Measurements from ENCODE around the gene SLC35E1. TPM values are rescaled to one million over a fixed set of nuclear protein-coding genes. Genes with fewer than 3 reads are reported as not detected.

The SLC35E1 gene
- total RNA-seq, result 10 to 100 TPM; 39.5 to 58.2 TPM

GRCh38 chr19:16572332-16573211 is at the start of gene SLC35E1:
TSS of gene SLC35E1 (minus strand) at chr19:16572415. CDS start at chr19:16572364, 51 bp downstream.
- H3K27ac Mint-ChIP-seq, result peak within 1 kb of the TSS; percentile 94 to 97
- DNase-seq (ENCODE audit: low spot score in 2 of 2), result peak; percentile 87 to 97
- H3K9me3 Mint-ChIP-seq, result no peaks in the 10 kb centered on the region
- peak; percentile 96 to 97 for ATAC-seq
- peaks cover 27 to 33% of the 10 kb centered on the region in 2 donors for H3K36me3 Mint-ChIP-seq

- H3K27ac Mint-ChIP-seq, result peak overlapping the region in 1 of 2 donors; percentile 46
Measured at GRCh38 chr19:16621165-16621800, 49.1 kb upstream of the SLC35E1 start.

DNA sequence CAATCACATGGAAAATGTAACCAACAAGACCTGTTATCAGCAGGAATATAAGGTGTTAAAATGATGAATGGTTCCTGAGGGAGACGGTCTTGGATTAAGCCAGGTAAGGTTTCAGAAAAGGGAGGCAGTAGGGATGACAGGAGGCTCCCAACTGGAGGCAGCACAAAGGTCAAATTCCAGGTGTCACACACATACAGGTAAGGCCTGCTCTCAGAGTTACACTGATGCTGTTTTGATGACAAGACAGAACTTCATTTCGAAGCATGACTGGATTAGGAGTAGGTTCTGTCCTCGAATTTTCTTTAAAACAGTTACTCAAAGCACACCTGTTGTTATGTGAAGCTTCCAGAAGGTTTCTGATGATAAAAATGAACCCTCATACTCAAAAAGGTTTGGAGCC is 48.4 kb upstream of the SLC35E1 start:
- ATAC-seq (no peak), DNase-seq (ENCODE audit: low spot score in 2 of 2) (no peak)
- Mint-ChIP-seq H3K27ac (no peak overlapping the region), H3K9me3 (no peaks in the 10 kb centered on the region), H3K36me3 (peaks cover 4 to 6% of the 10 kb centered on the region in 2 donors)

More at GRCh38 chr19:16621165-16621800, 49.1 kb upstream of the SLC35E1 start:
- Mint-ChIP-seq H3K9me3 (no peaks in the 10 kb centered on the region), H3K36me3 (peaks cover 8 to 9% of the 10 kb centered on the region in 2 donors)
- no peak for ATAC-seq
- no peak for DNase-seq (ENCODE audit: low spot score in 2 of 2)

GRCh38 chr19:16620018-16620417 is 47.8 kb upstream of the SLC35E1 start:
- Mint-ChIP-seq H3K36me3 (peaks cover 0 to under 1% of the 10 kb centered on the region in 2 donors), H3K27ac (peak overlapping the region in 1 of 2 donors; percentile 79), H3K9me3 (no peaks in the 10 kb centered on the region)
- ATAC-seq (no peak), DNase-seq (ENCODE audit: low spot score in 2 of 2) (no peak)

- DNase-seq (ENCODE audit: low spot score in 2 of 2), result no peak
Measured at GRCh38 chr19:16619457-16619856, 47.2 kb upstream of the SLC35E1 start.

GRCh38 chr19:16618248-16618647 is 46.0 kb upstream of the SLC35E1 start:
- ATAC-seq, result no peak
- no peaks in the 10 kb centered on the region for H3K36me3 Mint-ChIP-seq

More at GRCh38 chr19:16619457-16619856, 47.2 kb upstream of the SLC35E1 start:
- Mint-ChIP-seq H3K36me3 (no peaks in the 10 kb centered on the region), H3K9me3 (no peaks in the 10 kb centered on the region), H3K27ac (peak overlapping the region in 1 of 2 donors; percentile 79)
- peak in 1 of 2 donors; percentile 16 for ATAC-seq

GRCh38 chr19:16615808-16616207 is 43.6 kb upstream of the SLC35E1 start:
- DNase-seq (ENCODE audit: low spot score in 2 of 2) (no peak), ATAC-seq (peak; percentile 29 to 43)
- H3K36me3 Mint-ChIP-seq, result no peaks in the 10 kb centered on the region
- no peak overlapping the region for H3K27ac Mint-ChIP-seq
- H3K9me3 Mint-ChIP-seq, result no peaks in the 10 kb centered on the region

More at GRCh38 chr19:16618248-16618647, 46.0 kb upstream of the SLC35E1 start:
- H3K9me3 Mint-ChIP-seq, result no peaks in the 10 kb centered on the region
- peak overlapping the region in 1 of 2 donors; percentile 57 for H3K27ac Mint-ChIP-seq
- no peak for DNase-seq (ENCODE audit: low spot score in 2 of 2)

DNA sequence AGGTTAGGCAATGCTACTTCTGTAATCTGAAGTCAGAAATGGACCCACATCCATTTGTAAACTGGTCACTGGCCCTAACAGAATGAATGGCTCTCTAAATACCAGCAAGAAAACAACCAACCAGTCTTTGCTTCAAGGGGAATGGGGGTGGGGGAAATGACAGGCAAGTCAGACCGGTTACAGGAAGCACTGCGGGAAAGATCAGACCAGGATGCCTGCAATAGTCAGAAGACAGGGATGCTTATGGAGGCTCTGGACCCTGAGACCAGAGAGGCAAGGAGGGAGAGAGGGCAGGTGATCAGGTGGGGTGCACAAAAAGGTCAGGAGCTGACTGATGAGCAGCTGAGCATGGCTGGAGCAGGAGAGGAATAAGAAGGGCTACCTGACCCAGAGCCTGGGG is 42.7 kb upstream of the SLC35E1 start:
- ATAC-seq (no peak), DNase-seq (ENCODE audit: low spot score in 2 of 2) (no peak)
- Mint-ChIP-seq H3K9me3 (no peaks in the 10 kb centered on the region), H3K27ac (peak overlapping the region; percentile 5 to 10), H3K36me3 (no peaks in the 10 kb centered on the region)

DNA sequence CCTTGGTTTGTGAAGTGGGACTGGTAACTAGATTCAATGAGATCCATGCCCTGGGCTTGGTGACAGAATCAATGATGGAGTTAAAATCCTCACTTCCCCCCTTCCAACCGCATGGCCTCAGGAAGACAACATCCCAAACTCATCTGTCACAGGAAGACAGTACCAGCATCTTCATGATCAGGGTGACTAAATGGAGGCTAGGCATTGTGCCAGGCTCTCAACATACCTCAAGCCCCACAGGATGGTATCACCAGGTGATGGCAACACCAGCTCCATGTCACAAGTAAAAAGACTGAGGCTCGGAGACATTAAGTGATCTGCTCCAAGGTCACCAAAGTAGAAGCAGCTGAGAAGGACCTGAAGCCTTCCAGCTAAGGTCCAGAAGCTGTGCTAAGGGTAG is 41.6 kb upstream of the SLC35E1 start:
- Mint-ChIP-seq H3K36me3 (no peaks in the 10 kb centered on the region), H3K9me3 (no peaks in the 10 kb centered on the region), H3K27ac (peak overlapping the region; percentile 20 to 22)
- DNase-seq (ENCODE audit: low spot score in 2 of 2) (no peak), ATAC-seq (no peak)

GRCh38 chr19:16612636-16613035 is 40.4 kb upstream of the SLC35E1 start:
- no peak overlapping the region for H3K27ac Mint-ChIP-seq
- no peaks in the 10 kb centered on the region for H3K9me3 Mint-ChIP-seq
- ATAC-seq (no peak), DNase-seq (ENCODE audit: low spot score in 2 of 2) (no peak)
- no peaks in the 10 kb centered on the region for H3K36me3 Mint-ChIP-seq

GRCh38 chr19:16611121-16611520 is 38.9 kb upstream of the SLC35E1 start:
- Mint-ChIP-seq H3K9me3 (no peaks in the 10 kb centered on the region), H3K36me3 (no peaks in the 10 kb centered on the region), H3K27ac (no peak overlapping the region)
- no peak for DNase-seq (ENCODE audit: low spot score in 2 of 2)
- ATAC-seq, result no peak

DNA sequence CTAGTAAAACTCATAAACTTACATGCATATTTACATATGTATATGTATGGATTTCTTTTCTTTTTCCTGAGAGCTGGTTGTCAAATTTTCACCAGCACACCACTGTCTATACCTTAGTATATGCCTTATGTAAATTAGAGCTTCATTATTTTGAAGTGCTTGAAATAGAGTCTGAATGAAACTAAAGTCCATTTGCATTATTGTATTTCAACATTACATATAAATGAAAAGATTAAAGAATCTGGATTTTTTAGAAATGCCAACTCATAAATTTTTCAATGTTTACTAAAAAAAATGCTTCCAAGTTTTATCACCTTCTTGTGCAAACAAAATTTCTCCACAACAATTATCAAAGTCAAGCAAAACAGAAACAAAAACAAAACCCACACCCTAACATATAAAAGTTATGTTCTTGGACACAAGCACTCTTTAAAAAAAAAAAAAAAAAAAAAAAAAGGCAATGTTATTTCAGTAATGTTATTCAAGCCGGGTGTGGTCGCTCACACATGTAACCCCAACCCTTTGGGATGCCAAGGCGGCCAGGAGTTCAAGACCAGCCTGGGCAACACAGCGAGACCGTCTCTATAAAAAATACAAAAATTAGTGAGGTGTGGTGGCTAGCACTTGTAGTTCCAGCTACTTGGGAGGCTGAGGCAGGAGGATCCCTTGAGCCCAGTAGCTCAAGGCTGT is 37.4 kb upstream of the SLC35E1 start:
- Mint-ChIP-seq H3K27ac (no peak overlapping the region), H3K36me3 (no peaks in the 10 kb centered on the region), H3K9me3 (no peaks in the 10 kb centered on the region)
- DNase-seq (ENCODE audit: low spot score in 2 of 2), result no peak
- ATAC-seq, result no peak

DNA sequence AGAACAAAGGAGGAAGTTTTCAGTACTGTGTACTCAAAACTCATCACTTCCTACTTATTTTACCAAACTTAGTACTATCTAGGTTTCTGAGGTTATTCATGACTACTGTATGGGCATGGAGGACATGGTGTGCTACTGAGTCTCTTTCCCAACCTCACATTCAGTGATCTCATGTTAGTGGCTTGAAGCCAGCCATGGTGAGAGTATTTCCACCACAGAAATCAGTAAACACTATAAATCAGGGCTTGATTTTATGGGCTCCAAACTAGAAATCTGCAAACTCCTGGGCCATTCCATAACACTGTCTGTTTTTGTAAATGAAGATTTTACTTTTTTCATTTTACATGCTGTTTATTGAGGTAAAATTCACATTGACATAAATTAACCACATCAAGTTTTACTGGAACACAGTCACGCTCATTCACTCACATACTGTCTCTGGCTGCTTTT is 36.1 kb upstream of the SLC35E1 start:
- Mint-ChIP-seq H3K27ac (peak overlapping the region in 1 of 2 donors; percentile 74), H3K36me3 (no peaks in the 10 kb centered on the region), H3K9me3 (no peaks in the 10 kb centered on the region)
- DNase-seq (ENCODE audit: low spot score in 2 of 2) (no peak), ATAC-seq (peak; percentile 78 to 86)

DNA sequence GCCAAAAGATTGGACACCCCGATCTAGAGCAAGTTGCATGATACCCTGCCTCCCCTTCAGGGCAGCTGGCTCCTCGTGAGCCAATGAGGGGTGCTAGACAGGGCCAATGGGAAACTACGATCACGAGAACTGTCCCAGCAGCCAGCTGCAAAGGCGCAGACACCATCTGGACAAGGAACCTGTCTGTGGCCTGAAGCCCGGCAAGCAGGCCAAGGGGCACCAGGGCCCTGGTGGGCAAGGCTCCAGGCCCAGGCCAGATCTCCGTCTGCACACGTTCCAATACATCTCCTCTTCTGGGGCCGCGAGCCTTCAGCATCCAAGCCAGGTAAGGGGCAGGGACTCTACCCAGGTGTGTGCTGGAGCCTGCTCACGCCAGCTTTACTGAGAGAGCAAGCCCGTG is 35.6 kb upstream of the SLC35E1 start:
- H3K36me3 Mint-ChIP-seq, result no peaks in the 10 kb centered on the region
- no peaks in the 10 kb centered on the region for H3K9me3 Mint-ChIP-seq
- H3K27ac Mint-ChIP-seq, result peak overlapping the region in 1 of 2 donors; percentile 74
- DNase-seq (ENCODE audit: low spot score in 2 of 2), result no peak
- no peak for ATAC-seq

- Mint-ChIP-seq H3K9me3 (no peaks in the 10 kb centered on the region), H3K36me3 (no peaks in the 10 kb centered on the region), H3K27ac (peak overlapping the region; percentile 60 to 72)
- DNase-seq (ENCODE audit: low spot score in 2 of 2), result no peak
- no peak for ATAC-seq
Measured at GRCh38 chr19:16605553-16605994, 33.4 kb upstream of the SLC35E1 start.

GRCh38 chr19:16605115-16605514 is 32.9 kb upstream of the SLC35E1 start:
- peak overlapping the region; percentile 60 to 72 for H3K27ac Mint-ChIP-seq
- ATAC-seq (no peak), DNase-seq (ENCODE audit: low spot score in 2 of 2) (no peak)
- no peaks in the 10 kb centered on the region for H3K36me3 Mint-ChIP-seq
- no peaks in the 10 kb centered on the region for H3K9me3 Mint-ChIP-seq

DNA sequence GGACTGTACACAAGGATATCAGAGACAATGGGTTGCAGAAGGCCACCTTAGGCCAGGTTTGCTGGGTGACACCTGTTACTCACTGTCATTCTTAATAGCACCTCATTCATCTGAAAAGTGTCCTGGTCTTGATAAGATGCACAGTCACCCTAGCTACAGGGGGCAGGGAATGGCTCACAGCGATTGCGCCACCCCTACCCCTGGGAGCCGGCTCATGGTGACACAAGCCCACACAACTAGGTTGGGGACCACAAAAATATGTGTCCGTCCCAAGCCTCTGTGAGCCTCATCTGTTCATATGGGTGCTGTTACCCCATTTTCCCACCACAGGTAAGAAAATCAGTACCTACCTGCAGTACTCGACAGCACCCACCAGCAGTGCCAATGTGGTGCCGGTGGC is 32.4 kb upstream of the SLC35E1 start:
- H3K27ac Mint-ChIP-seq, result peak overlapping the region in 1 of 2 donors; percentile 60
- no peak for ATAC-seq
- no peak for DNase-seq (ENCODE audit: low spot score in 2 of 2)
- no peaks in the 10 kb centered on the region for H3K36me3 Mint-ChIP-seq
- no peaks in the 10 kb centered on the region for H3K9me3 Mint-ChIP-seq
